HG03045 (cell line): ENCODE measurements around the gene SRSF2.
"Not testable (repeated sequence)": the region's sequence is repeated elsewhere in the genome, so short reads cannot be mapped to it uniquely, and the experiment has no call there.

ENCODE experiments used
- ATAC-seq: cut with Tn5 transposase; IDR thresholded peaks from one replicate; pipeline ENCODE4 v1.9.1; 2021; ENCODE audit warnings: mild to moderate bottlenecking, moderate library complexity; ENCODE audit not compliant: unreplicated experiment

SRSF2 gene

DNA sequence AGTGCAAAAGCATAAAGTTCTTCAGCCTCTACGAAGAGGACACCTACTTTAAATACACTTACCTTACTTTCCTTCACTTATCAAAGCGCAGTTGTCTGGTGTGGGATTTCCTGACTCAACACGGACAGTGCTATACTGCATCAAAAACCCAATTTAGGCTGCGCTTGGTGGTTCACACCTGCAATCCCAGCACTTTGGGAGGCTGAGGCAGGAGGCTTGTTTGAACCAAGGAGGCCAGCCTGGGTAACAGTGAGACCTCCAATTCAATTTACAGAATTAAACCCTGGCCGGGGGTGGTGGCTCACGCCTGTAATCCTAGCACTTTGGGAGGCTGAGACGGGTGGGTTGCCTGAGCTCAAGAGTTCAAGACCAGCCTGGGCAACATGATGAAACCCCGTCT lies 14.9 kb downstream of the SRSF2 start:
- ATAC-seq = no peak

DNA sequence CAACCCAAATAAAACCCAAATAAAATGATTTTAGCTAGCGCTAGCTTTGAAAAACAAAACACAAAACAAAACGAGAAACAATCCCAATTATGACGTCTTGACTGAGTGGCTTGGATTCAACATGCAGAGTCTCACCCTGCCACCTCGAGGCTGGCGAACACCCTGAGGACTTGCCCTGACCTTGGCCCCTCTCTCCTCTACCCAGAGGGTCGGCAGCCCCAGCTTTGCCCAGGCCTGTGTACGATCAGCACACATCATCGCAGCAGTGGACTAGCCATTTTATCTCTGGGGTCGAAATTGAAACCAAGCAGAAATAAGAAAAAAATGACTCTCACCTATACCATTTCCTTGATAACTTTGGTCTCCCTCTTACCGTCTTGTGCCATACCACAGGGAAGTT lies 15.7 kb downstream of the SRSF2 start:
- no peak for ATAC-seq

DNA sequence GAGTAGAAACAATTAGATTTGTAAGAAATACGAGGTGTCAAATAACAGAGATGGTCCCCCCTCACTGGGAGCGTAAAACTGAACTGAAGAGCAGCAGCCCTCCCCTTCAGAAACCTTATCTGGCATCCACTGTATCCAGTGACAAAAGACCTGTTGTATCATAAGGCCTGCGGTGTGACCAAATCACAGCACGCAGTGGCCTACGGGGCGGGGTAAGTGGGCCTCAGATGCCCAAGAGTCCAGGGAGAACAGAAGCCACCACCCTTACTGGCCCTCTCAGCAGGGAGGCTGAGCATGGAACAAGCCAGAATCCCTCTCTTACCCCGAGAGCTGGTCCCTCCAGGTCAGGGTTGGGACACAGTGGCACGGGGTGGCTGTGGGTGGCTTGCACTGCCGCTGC lies 16.2 kb downstream of the SRSF2 start:
- ATAC-seq = no peak

DNA sequence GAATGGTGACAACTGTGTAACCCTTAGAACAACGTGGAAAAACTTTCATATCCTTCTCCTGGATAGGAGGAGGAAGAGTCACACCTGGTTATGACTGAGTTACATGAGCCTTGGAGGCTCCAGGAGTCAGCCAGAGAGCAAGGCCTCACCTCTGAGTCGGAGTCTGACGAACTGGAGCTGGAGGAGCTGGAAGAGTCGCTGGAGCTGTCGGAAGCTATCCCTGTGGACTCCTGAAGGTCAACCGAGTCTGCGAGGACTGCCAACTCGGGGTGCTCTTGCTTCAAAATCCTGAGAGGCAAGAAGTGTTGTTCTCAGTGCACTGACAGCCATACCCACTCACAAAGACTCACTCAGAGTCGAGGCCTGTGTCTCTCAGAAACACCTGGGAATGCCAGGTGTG lies 16.9 kb downstream of the SRSF2 start:
- no peak for ATAC-seq

DNA sequence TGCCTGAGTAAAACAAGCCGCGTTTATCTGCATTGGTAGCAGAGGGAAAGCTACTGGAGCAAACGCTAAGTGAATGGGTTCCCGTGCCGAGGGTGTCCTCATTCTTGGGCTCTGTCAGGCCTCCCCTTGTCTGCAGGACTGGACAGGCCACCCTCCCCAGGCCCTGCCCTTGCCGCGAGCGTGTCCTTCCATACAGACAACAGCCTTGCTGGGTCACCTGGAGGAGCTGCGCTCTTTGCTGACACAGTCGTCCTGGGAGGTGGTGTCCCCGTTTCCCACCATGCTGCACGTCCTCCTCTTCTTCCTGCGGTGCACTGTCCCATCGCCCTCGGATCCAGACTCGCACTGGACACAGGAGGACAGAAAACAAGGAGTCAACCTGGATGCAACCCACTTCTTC lies 18.6 kb downstream of the SRSF2 start:
- ATAC-seq = no peak

DNA sequence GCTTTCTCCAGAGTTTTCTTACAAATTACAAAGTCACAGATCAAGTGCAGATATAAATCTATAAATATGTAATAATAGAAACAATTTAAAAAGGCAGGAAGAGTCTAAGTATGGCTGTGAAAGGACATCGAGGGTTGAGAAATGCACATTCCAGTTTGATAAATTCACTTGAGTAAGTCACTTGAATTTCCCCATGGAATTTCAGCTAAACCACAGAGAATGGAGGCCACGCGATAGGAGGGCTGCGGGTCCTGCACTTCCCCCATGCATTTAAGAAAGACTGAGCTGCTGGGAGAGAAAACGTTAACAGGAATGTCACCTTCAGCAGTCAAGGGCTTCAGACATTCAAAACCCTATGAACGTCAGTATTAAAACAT lies 20.3 kb downstream of the SRSF2 start:
- no peak for ATAC-seq

DNA sequence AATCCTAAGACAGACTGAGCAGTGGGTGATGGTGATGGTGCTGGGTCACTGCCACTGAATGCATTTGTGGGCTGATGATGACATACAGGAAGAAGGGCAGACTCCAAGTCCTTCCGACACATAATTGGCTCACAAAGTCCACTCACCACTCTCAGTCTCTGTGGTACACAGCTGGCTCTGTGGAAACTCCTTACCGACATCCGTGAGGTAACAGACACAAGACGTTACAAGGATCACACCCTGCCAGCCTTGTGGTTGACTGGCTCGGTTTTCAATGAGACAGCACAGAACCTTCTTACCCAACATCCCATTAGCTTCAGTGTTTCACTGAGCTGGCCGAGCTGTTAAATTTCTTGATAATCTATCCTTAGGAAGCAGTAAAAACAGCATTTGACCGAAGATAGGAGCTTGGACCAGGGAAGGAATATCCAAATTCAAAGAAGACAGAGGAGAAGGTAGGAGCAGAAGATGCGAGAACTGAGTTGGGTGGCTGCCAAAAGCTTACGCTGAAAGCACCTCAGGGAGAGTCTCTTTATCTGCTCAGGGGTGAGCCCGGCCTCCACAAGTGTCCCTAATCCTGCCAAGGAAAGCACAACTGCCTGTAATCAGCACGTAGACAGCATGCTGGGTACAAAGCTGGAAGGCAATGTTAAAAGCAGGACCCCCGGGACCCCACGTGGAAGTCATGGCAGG lies 20.8 kb downstream of the SRSF2 start:
- ATAC-seq = no peak

DNA sequence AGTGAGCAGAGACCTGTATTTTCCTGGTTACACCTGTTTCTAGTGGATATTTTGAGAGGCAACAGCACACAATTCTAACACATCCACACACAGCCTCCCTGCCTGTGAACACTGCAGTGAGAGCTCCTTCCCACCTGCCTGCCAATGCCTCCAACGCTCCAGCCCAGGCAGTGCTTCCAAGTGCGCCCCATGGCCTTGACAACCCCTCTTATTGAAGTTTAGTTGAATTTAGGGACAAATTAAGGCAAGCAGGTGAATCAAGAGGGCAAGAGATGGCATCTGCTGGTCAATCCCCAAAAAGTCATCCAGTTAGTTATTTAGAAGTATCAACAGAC lies 21.7 kb downstream of the SRSF2 start:
- no peak for ATAC-seq

DNA sequence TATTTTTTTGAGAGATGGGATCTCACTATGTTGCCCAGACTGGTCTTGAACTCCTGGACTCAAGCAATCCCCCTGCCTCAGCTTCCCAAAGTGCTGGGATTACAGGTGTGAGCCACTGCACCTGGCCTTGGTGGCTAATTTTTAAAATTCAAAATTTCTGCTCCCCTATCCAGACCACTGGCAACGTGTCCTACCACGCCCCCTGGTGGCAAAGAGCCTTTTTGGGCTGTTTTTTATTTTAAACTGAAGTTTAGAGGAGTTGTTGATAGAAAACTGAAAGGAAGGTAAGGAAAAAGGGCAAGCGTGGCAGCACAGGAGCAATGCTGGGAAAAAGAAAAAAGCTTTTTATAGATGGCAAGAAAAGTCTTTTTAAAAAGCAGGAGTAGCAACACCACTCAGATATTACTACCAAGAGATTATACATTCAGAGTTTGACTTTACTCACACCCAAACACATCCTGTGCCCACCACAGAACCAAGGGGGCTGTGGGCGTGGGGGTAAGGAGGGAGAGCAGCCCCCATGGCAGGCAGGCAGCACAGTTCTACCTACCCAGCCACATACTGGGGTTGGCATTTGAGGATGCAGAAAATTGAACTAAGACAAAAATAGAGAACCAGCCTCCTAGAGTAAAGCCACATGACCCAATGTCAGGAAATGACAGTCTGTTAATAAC lies 22.2 kb downstream of the SRSF2 start:
- ATAC-seq = no peak

DNA sequence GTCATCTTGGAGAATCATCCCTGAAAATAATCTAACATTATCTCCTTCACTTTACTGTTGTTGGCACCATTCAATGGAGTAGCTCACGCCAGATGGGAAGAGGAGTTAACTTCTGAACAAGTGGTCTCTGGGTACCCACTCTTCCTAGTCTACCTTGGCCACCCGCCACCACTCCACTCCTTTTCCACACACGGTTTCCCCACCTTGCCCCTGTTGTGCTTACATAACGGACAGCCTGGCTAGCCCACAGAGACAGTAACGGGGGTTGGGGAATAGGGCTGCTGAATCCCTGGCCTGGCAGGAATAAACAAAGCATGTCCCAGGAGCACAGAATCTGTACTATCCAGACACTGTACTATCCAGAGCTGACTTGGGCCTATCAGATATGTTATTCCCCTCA lies 22.8 kb downstream of the SRSF2 start:
- ATAC-seq = no peak

DNA sequence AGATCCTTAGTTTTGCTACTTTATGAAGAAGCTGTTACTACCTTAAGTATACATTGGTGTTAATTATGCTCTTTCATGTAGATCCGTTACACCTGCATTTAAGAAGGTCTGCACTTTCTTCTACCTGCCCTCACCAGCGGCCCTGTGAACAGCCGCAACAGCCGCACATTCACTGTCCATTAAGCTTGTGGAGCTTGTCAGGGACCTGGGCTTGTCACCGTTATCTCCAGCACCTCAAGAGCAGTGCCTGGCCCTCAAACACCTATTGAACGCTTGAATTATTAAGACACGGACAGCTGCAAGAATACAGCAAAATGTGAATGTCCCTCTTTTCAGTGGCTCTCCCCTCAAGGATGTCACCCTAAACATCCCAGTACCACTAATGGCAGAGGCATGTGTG lies 23.4 kb downstream of the SRSF2 start:
- no peak for ATAC-seq

DNA sequence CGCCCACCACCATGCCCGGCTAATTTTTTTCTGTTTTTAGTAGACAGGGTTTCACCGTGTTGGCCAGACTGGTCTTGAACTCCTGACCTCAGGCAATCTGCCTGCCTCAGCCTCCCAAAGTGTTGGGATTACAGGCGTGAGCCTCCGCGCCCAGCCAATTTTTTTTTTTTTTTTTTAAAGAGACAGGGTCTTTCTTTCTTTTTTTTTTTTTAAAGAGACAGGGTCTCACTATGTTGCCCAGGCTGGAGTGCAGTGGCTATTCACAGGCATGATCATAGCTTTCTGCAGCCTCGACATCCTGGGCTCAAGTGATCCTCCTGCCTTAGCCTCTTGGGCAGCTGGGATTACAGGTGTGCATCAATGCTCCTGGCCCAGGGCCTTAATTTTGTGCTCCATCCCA lies 24.8 kb downstream of the SRSF2 start:
- ATAC-seq = not testable (repeated sequence)

DNA sequence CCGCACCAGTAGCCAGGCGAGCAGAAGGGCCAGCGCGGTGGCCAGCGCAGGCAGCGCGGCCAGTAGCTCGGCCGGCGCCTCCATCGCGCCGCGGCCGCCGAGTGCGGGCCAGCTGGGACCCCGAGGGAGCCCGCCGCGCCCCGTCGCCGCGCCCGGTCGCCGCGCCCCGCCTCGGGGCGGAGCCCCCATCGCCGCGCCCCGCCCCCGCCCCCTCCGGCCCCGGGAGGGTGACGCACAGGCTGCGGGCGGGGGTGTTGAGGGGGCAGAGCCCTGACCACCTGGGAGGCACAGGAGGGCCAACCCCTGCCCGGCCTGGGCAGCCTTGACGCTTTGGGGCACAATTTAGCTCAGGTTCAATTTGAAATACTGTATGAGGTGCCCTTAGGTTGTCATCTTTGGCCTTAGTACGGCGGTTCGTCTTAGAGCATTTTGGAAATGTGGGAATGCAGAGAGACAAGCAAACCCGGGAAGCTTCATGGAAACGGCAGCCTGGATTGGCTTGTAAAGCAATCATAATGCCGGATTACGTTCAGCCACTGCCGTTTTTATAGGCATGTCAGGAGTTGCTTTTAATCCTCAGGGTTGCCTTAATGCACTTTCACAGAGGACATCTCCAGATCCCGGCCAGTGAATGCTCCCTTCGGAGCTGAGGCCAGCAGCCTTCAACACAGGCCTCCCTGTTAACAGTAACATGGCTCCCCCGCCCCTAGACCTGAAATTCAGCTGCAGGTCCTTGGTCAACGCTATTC lies 26.1 kb downstream of the SRSF2 start, which contains the start of gene MXRA7:
Gene MXRA7 (minus strand): TSS at position 103 of the 749 bp plus-strand sequence. CDS start 19 bp downstream, at position 84.
- peak; percentile 59 for ATAC-seq

DNA sequence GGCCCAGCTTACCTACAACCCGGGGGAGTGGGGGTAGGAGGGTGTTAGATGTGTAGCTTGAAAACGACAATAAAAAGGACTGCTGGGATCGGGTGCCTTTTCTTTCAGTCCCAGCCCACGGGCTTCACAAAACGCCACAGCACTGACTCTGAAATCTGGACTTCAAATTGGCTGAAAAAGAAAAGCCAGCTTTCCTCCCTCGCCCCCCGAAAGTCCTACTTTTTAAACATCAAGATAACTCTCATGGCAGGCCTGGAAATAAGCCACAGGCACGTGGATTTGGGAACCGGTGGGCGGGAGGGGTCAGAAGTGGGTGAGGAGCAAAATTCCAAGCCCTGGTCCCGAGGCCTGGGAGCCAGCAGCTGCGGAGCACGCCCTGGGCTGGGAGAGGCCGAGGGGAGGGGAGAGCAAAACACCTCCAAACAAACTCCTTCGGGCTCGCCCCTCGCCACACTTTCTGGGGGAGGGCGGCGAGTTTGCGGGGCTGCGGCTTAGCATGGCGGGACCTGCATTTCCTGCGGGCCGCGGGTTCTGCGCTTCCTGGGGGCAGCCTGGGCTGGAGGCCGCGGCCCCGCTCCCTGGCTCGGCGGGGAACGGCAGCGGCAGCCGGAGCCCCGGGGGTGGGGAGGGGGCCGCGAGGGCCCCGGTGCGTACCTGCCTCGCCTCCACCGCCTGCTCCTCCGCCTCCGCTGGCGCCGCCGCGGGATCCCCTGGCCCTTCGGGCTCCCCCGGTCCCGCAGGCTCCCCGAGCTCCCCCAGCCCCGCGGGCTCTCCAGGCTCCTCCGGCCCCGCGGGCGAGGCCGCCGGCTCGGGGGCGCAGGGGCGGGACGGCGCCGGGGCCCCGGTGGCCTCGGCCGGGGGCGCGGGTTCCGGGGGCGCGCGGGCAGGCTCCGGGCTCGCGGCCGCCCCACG lies 26.9 kb downstream of the SRSF2 start:
- peak; percentile 10 for ATAC-seq

DNA sequence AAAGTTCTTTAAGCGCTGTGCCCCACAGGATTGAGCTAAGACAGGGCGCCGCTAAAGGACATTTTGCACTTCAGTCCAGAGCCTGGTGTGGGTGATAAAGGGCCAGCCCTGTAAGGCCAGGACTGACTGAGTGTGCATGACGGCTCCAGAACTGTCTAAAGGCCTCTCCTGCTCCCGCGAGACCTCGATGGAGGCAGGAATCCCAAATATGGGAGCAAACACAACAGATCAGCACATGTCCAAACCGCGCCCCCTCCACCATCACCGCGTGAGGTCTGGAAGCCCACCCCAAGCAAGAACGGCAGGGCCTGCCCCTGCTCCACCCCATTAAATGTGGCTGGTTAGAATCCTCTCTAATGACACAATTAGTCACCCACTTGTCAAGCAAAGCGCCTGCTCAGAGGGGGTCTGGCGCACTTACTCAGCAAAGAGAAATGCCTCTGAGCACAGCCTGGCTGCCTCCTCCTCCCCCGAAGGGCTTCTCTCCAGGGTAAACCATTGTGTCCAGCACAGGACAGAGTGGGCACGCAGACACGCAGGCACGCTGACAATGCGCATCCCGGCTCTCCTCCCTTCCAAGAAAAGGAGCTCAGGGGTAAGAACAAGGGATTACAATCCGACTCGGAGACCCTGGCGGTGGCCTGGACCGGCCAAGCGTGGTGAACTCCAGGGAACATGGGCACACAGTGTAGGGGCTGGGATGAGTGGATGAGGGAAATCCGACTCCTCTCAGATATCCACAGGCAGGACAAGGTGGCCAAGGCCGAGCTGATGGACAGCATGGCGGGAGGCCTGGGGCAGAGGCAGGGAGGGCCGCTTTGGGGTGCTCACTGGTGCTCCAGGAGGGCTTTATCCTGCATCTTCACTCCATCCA lies 27.8 kb downstream of the SRSF2 start:
- ATAC-seq = no peak

DNA sequence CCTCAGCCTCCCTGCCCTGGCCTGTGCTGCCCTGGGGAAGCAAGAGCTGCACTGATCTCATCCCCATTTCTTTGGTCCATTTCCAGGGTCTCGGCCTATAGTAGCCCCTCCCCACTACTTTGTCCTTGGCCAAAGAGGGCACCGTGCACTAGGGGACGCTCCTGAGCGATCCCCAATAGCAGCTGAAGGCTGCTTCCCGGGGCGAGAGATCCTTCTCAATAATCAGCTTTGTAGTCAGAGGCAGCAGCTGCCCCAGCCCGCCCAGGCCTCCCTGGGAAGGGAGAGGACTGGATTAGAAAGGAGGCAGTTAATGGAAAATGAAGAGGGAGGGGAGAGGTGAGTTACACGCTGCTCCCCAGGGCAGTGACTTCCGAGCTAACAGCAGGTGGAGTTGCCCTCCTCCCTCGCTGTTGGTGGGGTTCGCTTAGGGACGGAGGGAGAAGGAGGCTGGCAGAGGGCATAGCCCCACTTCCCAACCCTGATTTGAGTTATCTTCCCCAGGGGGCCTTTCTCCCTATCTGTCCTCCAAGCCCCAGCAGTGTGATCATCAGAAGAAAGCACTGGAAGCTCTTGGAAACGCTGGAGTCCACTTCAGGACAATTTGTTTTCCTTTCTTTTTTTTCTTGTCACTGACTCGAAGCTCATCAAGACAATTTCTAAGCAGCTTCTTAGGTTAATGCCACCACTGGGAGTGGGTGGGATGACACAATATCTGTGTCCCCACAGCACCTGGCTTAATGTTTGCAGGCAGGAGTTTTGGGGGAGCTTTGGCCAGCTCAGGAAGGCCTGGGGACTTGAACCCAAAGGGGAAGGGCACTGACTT lies 28.9 kb downstream of the SRSF2 start:
- ATAC-seq = no peak

DNA sequence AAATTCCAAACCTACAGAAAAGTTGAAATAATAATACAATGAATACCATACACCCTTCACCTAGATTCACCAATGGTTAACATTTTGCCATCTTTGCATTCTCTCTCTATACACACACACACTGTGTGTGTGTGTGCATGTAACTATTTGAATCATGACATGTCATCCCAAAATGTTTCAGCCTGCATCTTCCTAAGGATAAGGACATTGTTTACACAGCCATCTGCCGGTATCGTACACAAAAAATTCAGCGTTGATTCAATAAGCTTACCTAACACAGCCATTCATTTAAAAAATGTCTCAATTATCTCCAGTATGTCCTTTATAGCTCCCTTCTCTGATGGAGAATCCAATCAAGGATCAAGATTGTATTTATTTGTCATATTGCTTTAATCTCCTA lies 30.3 kb downstream of the SRSF2 start:
- ATAC-seq = no peak

DNA sequence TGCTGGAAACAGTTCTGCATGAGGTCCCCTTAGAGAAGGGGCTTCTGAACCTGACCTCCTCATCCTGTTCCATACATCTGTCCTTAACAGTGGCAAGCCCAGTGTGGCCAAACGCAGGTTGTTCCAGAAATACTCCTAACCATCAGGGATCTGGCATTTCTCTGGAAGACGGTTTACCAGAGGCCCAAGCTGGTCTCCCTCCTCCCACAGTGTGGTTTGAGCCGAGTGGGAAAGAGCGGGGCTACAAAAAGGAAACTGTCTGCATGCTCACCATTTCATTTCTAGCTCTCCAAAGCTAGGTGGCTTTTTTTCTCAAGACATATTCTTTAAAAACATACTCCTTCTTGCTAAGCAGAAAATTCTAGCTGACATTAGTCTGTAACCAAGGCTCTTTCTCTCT lies 32.3 kb downstream of the SRSF2 start:
- no peak for ATAC-seq

DNA sequence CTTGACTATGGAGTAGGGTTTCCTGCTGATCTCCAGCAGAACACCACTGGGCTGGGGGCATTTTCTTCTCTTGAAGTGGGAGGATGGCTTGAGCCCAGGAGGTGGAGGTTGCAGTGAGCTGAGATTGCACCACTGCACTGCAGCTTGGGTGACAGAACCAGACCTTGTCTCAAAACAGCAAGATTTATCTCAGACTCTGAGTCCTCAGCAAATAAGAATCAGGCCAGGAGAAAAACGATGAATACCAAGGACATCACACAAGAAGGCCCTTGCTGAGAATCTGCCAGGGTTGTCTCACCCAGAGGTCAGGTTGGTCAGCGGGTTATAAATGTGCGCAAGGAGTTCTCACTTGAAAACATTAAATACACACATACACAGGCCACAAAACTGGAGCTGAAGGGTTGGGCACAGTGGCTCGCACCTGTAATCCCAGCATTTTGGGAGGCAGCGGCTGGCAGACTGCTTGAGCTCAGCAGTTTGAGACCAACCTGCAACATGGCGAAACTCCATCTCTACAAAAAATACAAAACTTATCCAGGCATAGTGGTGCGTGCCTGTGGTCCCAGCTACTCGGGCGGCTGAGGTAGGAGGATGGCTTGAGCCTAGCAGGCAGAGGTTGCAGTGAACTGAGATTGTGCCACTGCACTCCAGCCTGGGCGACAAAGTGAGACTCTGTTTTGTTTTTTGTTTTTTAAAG lies 34.0 kb downstream of the SRSF2 start:
- ATAC-seq = no peak
